GM23248 (cell line): ENCODE measurements around the gene FBXL4. TPM values are rescaled to one million over a fixed set of nuclear protein-coding genes. Genes with fewer than 3 reads are reported as not detected.

Experiments
- DNase-seq: peaks from one replicate; pipeline ENCODE4 v3.0.0-alpha.2; 2015
- H2AFZ ChIP-seq: fragments of 200-600 bp; sonication (generic); 2 replicates; pipeline ENCODE4 v1.6.1; 2016; ENCODE audit warnings: antibody characterized with exemption
- H3F3A ChIP-seq: fragments of 200-600 bp; sonication (generic); 2 replicates; pipeline ENCODE4 v1.6.1; 2016; ENCODE audit warnings: mild to moderate bottlenecking, antibody characterized with exemption, mixed run types; ENCODE audit not compliant: insufficient read depth
- H3K27ac ChIP-seq: fragments of 200-600 bp; sonication (generic); 2 replicates; pipeline ENCODE4 v1.5.1; 2016; ENCODE audit warnings: mild to moderate bottlenecking
- H3K27me3 ChIP-seq: fragments of 200-600 bp; sonication (generic); replicated peaks from 2 replicates; pipeline ENCODE4 v1.6.1; 2016; ENCODE audit warnings: mild to moderate bottlenecking; ENCODE audit not compliant: insufficient read depth
- H3K36me3 ChIP-seq: fragments of 200-600 bp; sonication (generic); 2 replicates; pipeline ENCODE4 v1.6.1; 2016; ENCODE audit warnings: low read depth, mild to moderate bottlenecking
- H3K4me1 ChIP-seq: fragments of 200-600 bp; sonication (generic); 2 replicates; pipeline ENCODE4 v1.6.1; 2016; ENCODE audit warnings: mild to moderate bottlenecking; ENCODE audit not compliant: insufficient read depth
- H3K4me2 ChIP-seq: fragments of 200-600 bp; sonication (generic); one replicate; pipeline ENCODE4 v1.6.1; 2016; ENCODE audit warnings: mild to moderate bottlenecking; ENCODE audit not compliant: unreplicated experiment
- H3K4me3 ChIP-seq: fragments of 200-600 bp; sonication (generic); 2 replicates; pipeline ENCODE4 v1.5.1; 2016; ENCODE audit warnings: mild to moderate bottlenecking
- H3K79me2 ChIP-seq: fragments of 200-600 bp; sonication (generic); 2 replicates; pipeline ENCODE4 v1.6.1; 2016; ENCODE audit warnings: mild to moderate bottlenecking; ENCODE audit not compliant: insufficient read depth
- H3K9ac ChIP-seq: fragments of 200-600 bp; sonication (generic); 2 replicates; pipeline ENCODE4 v1.6.1; 2016; ENCODE audit warnings: mild to moderate bottlenecking
- H3K9me2 ChIP-seq: fragments of 200-600 bp; sonication (generic); 2 replicates; pipeline ENCODE4 v1.6.1; 2016; ENCODE audit warnings: mixed run types, mild to moderate bottlenecking, moderate library complexity; ENCODE audit not compliant: insufficient read depth
- H3K9me3 ChIP-seq: fragments of 200-600 bp; sonication (generic); one replicate; pipeline ENCODE4 v1.6.1; 2017; ENCODE audit warnings: low read depth
- H4K20me1 ChIP-seq: fragments of 200-600 bp; sonication (generic); 2 replicates; pipeline ENCODE4 v1.6.0; 2016; ENCODE audit not compliant: insufficient read depth
- EZH2 ChIP-seq: fragments of 200-600 bp; sonication (generic); IDR thresholded peaks from 2 replicates; pipeline ENCODE4 v1.6.1; 2018; ENCODE audit warnings: antibody characterized with exemption, mild to moderate bottlenecking; ENCODE audit not compliant: insufficient read depth, poor library complexity, severe bottlenecking
- EZH2phosphoT487 ChIP-seq: fragments of 200-600 bp; sonication (generic); IDR thresholded peaks from 2 replicates; pipeline ENCODE4 v1.6.1; 2018; ENCODE audit warnings: antibody characterized with exemption, moderate library complexity, mild to moderate bottlenecking, low read depth; ENCODE audit not compliant: insufficient read depth
- WGBS, 2 experiments: methylation state at CpG; one replicate each; pipeline ENCODE4 v1.1.6; 2015 to 2017; ENCODE audit warnings: low lambda C conversion rate in 2 of 2, low coverage in 1 of 2; ENCODE audit errors: missing lambda C conversion rate in 2 of 2; 5-methylcytosine and 5-hydroxymethylcytosine counted together
- in situ Hi-C: fragments of 300-500 bp; cut with MboI; formaldehyde crosslinking; loops from 2 replicates; pipeline ENCODE4 v1.15.0; 2020
- polyA plus RNA-seq: library from polyadenylated mRNA; unstranded; fragments of >200 nt; fragmentation: Nextera tagmentation; extraction: Ambion mirVana; gene quantifications from 2 replicates; pipeline ENCODE4 v1.2.1, GENCODE V29; 2016
- total RNA-seq: library from RNA; depleted of rRNA; stranded (reverse); fragments of >200 nt; shearing (Covaris generic); gene quantifications from 2 replicates; pipeline ENCODE4 v1.2.3, GENCODE V29; 2014

The FBXL4 gene
- total and polyA plus RNA-seq, 2 experiments from 2014 or later, result 11.3 to 15.1 TPM

DNA sequence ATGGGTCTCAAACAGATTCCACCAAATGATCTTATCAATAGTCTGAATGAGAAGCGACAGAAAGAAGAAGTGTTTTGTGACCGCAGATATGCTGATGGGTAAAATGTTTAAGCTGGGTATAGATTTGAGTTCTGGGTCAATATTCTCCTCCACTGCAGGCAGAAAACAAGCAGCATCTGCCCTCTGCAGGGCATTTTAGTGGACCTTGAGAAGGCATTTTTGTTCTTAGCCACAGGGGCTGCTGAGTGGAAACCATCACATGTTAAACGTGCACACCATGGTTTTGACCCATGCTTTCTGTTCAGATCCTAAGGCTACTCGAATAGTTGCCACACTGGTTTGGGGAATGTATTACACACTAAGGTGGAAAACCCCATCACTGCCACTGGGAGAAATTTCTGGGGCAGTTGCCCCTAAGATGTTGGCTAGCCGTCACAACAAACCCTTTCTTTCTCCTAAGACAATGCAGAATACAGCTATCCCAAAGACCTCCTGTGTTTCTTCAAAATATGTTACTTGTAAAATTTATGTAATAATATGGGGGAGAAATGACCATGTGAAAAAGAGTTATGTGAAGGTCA is 107.9 kb downstream of the FBXL4 start:
- no peaks in the 10 kb centered on the region for H3K79me2 ChIP-seq
- H3K4me3 ChIP-seq, result no peak overlapping the region
- H3K27me3 ChIP-seq, result peaks cover 73% of the 10 kb centered on the region
- TF ChIP-seq EZH2 (no peak), EZH2phosphoT487 (no peak)
- no peak overlapping the region for H3K4me2 ChIP-seq
- no peaks in the 10 kb centered on the region for H3F3A ChIP-seq
- no peak overlapping the region for H3K27ac ChIP-seq
- no peak for DNase-seq
- H3K4me1 ChIP-seq, result no peaks in the 10 kb centered on the region
- no peaks in the 10 kb centered on the region for H4K20me1 ChIP-seq
- H3K9me3 ChIP-seq, result no peaks in the 10 kb centered on the region
- no peaks in the 10 kb centered on the region for H3K9me2 ChIP-seq
- H2AFZ ChIP-seq, result no peak overlapping the region
- in situ Hi-C loops, result loop anchor here (25.0 kb wide), 1 partner anchor 1353 kb away; no protein-coding TSS in a partner anchor
- H3K9ac ChIP-seq, result no peak overlapping the region
- WGBS, 2 experiments, result 70 to 84% methylated on average over 5 of the region's 5 CpGs
- H3K36me3 ChIP-seq, result no peaks in the 10 kb centered on the region

DNA sequence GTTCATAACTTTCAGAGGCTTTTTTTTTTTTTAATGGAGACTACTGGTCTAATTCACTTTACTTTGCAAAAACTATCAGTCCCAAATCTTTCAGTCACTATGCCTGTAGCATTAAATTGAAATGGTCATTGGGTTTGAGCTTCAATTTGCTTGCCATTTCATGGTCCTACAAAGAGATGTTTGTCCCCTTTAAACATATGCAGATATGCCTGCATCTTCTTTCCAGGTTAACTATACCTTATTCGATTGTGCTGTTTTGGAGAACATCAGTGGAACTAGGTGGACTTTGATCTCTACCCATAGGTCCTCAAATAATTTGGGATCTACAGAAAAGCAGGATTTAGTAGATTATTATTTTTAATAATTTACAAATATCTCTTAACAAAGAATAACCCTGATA is 108.8 kb downstream of the FBXL4 start:
- Histone ChIP-seq H4K20me1 (no peaks in the 10 kb centered on the region), H3F3A (no peaks in the 10 kb centered on the region), H3K36me3 (no peaks in the 10 kb centered on the region), H3K4me3 (no peak overlapping the region), H3K9ac (no peak overlapping the region), H3K27me3 (peaks cover 64% of the 10 kb centered on the region), H3K4me2 (no peak overlapping the region), H3K9me3 (no peaks in the 10 kb centered on the region), H2AFZ (no peak overlapping the region), H3K4me1 (no peaks in the 10 kb centered on the region), H3K79me2 (no peaks in the 10 kb centered on the region), H3K9me2 (no peaks in the 10 kb centered on the region), H3K27ac (no peak overlapping the region)
- no peak for DNase-seq
- in situ Hi-C loops, result loop anchor here (25.0 kb wide), 1 partner anchor 1352 kb away; no protein-coding TSS in a partner anchor
- WGBS, 2 experiments, result 50 to 53% methylated on average over 1 of the region's 1 CpG
- no peak for TF ChIP-seq EZH2phosphoT487
- no peak for TF ChIP-seq EZH2

DNA sequence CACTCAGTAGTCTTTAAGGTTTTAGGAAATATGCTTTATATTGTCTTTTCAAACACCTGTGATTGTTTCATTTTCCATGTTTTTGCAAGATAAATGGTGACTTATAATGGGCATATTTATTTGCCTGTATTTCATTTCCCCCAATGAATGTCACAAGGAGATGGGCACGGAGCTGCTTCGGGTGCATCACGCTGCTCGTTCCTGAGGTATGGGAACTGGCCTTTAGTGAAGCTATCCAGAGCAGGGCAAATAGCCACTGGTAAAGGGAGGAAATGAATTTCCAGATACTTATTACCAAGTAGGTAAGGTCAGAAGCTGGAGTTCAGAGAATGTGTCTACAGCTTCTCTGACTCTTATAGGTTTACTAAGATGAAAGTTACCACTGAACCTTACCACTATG is 109.7 kb downstream of the FBXL4 start:
- Histone ChIP-seq H3K4me1 (0 out of 2 replicates have a peak, but pooled peaks cover 3% of the 10 kb centered on the region), H3K79me2 (no peaks in the 10 kb centered on the region), H3K27me3 (peaks cover 62% of the 10 kb centered on the region), H3K36me3 (no peaks in the 10 kb centered on the region), H3F3A (0 out of 2 replicates have a peak, but pooled peaks cover 3% of the 10 kb centered on the region), H3K4me3 (no peak overlapping the region), H3K9me2 (no peaks in the 10 kb centered on the region), H3K4me2 (no peak overlapping the region), H4K20me1 (no peaks in the 10 kb centered on the region), H2AFZ (no peak overlapping the region), H3K27ac (no peak overlapping the region), H3K9me3 (no peaks in the 10 kb centered on the region), H3K9ac (no peak overlapping the region)
- in situ Hi-C loops, result loop anchor here (25.0 kb wide), 1 partner anchor 1351 kb away; no protein-coding TSS in a partner anchor
- DNase-seq, result no peak
- TF ChIP-seq EZH2 (no peak), EZH2phosphoT487 (no peak)
- 87 to 88% methylated on average over 4 of the region's 4 CpGs for WGBS, 2 experiments

- H3K36me3 ChIP-seq, result no peaks in the 10 kb centered on the region
- H4K20me1 ChIP-seq, result no peaks in the 10 kb centered on the region
- no peak overlapping the region for H3K9ac ChIP-seq
- TF ChIP-seq EZH2phosphoT487 (no peak), EZH2 (no peak)
- H3K4me2 ChIP-seq, result no peak overlapping the region
- 76 to 81% methylated on average over 9 of the region's 9 CpGs for WGBS, 2 experiments
- H3K79me2 ChIP-seq, result no peaks in the 10 kb centered on the region
- H2AFZ ChIP-seq, result no peak overlapping the region
- no peaks in the 10 kb centered on the region for H3K9me2 ChIP-seq
- no peak overlapping the region for H3K4me3 ChIP-seq
- peaks cover 62% of the 10 kb centered on the region for H3K27me3 ChIP-seq
- no peaks in the 10 kb centered on the region for H3K9me3 ChIP-seq
- H3K27ac ChIP-seq, result no peak overlapping the region
- 0 out of 2 replicates have a peak, but pooled peaks cover 5% of the 10 kb centered on the region for H3K4me1 ChIP-seq
- H3F3A ChIP-seq, result 0 out of 2 replicates have a peak, but pooled peaks cover 3% of the 10 kb centered on the region
- no peak for DNase-seq
- in situ Hi-C loops, result loop anchor here (25.0 kb wide), 1 partner anchor 1350 kb away; no protein-coding TSS in a partner anchor
Measured at GRCh38 chr6:98836962-98837944, 110.5 kb downstream of the FBXL4 start.
